Measurements from ENCODE around the gene SCAMP3.

SCAMP3 gene

DNA sequence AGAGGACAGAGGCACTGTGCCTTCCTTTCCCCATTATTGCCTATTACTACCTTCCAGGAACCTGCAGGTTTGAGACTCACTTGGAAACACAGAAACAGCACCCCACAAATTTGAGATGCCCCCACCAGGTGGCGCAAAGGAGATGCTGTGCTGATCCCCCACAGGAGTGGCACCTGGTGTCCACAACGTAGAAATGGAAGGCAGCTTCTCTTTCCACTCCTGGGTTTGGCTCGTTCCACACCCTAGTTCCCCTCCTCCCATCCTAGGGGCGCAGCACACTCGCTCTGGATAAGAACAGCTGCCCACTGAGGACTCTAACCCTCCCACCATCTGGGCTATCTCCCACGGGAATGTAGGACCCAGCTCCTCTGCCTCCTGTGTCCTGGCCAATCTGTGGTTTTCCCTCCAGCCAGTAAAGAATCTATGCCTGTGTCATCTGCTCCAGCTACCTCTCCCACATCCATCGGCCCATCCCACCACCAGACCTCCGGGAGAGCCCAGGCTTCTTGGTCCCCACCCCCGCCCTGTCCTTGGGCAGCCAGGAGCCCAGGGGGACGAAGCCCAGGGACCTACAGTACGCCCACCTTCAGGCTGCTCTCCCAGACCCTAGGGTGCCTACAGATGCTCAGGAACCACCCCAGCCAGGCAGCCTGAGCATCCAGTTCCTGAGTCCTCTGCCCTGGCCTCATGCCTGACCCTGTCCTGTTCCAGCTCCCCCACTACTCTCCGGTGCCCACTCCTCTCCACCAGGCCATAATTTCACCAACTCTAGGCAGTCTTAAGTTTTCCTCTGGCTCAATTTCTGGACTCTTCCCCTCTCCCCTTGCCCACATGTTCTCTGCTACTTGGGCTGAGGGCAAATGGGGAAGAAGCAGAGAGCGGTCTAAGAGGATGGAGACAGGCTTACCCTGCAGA lies 55.0 kb downstream of the SCAMP3 start:
- peak overlapping the region; percentile 91 for H3K27ac ChIP-seq
- TF ChIP-seq ZFX (IDR thresholded peaks at IDR 0.05; ENCODE audit: borderline replicate concordance) = no peak
- TF ChIP-seq, protein P1, sequence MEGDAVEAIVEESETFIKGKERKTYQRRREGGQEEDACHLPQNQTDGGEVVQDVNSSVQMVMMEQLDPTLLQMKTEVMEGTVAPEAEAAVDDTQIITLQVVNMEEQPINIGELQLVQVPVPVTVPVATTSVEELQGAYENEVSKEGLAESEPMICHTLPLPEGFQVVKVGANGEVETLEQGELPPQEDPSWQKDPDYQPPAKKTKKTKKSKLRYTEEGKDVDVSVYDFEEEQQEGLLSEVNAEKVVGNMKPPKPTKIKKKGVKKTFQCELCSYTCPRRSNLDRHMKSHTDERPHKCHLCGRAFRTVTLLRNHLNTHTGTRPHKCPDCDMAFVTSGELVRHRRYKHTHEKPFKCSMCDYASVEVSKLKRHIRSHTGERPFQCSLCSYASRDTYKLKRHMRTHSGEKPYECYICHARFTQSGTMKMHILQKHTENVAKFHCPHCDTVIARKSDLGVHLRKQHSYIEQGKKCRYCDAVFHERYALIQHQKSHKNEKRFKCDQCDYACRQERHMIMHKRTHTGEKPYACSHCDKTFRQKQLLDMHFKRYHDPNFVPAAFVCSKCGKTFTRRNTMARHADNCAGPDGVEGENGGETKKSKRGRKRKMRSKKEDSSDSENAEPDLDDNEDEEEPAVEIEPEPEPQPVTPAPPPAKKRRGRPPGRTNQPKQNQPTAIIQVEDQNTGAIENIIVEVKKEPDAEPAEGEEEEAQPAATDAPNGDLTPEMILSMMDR (IDR thresholded peaks at IDR 0.05) = peak; percentile 88

Measured in 22Rv1 (cell line).